Hematopoietic multipotent progenitor cell treated with erythropoietin and hydrocortisone succinate and interleukin-3 and kit ligand, for 17 days (in vitro differentiated cells): ENCODE measurements around the gene IQCM.

Experiments used
- DNase-seq: peaks from one replicate; pipeline ENCODE4 v3.0.0-alpha.2; 2015; ENCODE audit warnings: low spot score

Gene IQCM

GRCh38 chr4:149815743-149816142 is at the start of gene IQCM:
TSS of gene IQCM (minus strand) at chr4:149815843. CDS start at chr4:149742691, 73,152 bp downstream.
- no peak for DNase-seq

GRCh38 chr4:149857446-149857845 is 41.8 kb upstream of the IQCM start:
- no peak for DNase-seq

GRCh38 chr4:149845743-149846142 is 30.1 kb upstream of the IQCM start:
- no peak for DNase-seq

- DNase-seq: no peak
Measured at GRCh38 chr4:149841686-149842085, 26.0 kb upstream of the IQCM start.

GRCh38 chr4:149838036-149838435 is 22.4 kb upstream of the IQCM start:
- DNase-seq: no peak

GRCh38 chr4:149836546-149836945 is 20.9 kb upstream of the IQCM start:
- no peak for DNase-seq

- DNase-seq: no peak
Measured at GRCh38 chr4:149835280-149835679, 19.6 kb upstream of the IQCM start.

GRCh38 chr4:149831656-149832208 is 16.1 kb upstream of the IQCM start:
- DNase-seq: no peak

GRCh38 chr4:149830823-149831222 is 15.2 kb upstream of the IQCM start:
- no peak for DNase-seq

- no peak for DNase-seq
Measured at GRCh38 chr4:149825336-149825735, 9.7 kb upstream of the IQCM start.

- DNase-seq: no peak
Measured at GRCh38 chr4:149823769-149824221, 8.2 kb upstream of the IQCM start.

GRCh38 chr4:149801416-149801815 is 14.2 kb downstream of the IQCM start:
- no peak for DNase-seq

- no peak for DNase-seq
Measured at GRCh38 chr4:149799546-149799945, 16.1 kb downstream of the IQCM start.

- no peak for DNase-seq
Measured at GRCh38 chr4:149796381-149796780, 19.3 kb downstream of the IQCM start.

- DNase-seq: no peak
Measured at GRCh38 chr4:149795256-149795655, 20.4 kb downstream of the IQCM start.

- no peak for DNase-seq
Measured at GRCh38 chr4:149794352-149794751, 21.3 kb downstream of the IQCM start.

GRCh38 chr4:149793459-149793858 is 22.2 kb downstream of the IQCM start:
- DNase-seq: no peak

GRCh38 chr4:149791851-149792250 is 23.8 kb downstream of the IQCM start:
- DNase-seq: no peak

- no peak for DNase-seq
Measured at GRCh38 chr4:149790172-149790907, 25.3 kb downstream of the IQCM start.

GRCh38 chr4:149788300-149788699 is 27.3 kb downstream of the IQCM start:
- DNase-seq: no peak

GRCh38 chr4:149785696-149786431 is 29.8 kb downstream of the IQCM start:
- DNase-seq: no peak

GRCh38 chr4:149784018-149784417 is 31.6 kb downstream of the IQCM start:
- no peak for DNase-seq

- DNase-seq: no peak
Measured at GRCh38 chr4:149781150-149781549, 34.5 kb downstream of the IQCM start.
